ENCODE measurements around the gene APBA2.
"Not testable (repeated sequence)": the region's sequence is repeated elsewhere in the genome, so short reads cannot be mapped to it uniquely, and the experiment has no call there.

The APBA2 gene

DNA sequence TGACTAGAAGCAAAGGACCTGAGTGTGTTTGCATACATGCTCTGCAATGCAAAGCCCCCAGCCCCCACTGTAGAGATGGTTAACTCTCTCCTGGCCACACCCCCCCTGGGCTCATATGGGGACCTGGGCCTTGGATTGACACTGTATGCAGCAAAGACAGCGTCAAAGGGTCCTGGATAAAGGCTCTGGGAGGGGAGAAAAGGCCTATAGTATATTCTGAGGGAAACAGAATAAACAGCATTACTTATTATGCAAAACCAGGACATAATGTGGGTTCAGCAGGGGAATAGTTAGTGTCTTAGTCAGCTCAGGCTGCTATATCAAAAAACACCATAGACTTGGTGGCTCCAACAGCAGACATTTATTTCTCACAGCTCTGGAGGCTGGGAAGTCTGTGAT is 158.7 kb downstream of the APBA2 start:
- no peak for DNase-seq

DNA sequence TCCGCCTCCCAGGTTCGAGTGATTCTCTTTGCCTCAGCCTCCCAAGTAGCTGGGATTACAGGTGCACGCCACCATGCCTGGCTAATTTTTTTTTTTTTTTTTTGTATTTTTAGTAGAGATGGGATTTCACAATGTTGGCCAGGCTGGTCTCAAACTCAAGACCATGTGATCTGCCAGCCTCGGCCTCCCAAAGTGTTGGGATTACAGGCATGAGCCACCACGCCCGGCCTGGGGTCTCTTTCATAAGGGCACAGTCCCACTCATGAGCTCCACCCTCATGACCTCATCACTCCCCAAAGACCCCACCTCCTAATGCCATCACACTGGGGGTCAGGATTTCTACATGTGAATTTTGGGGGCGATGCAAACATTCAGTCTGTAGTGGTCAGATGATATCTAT is 159.4 kb downstream of the APBA2 start:
- not testable (repeated sequence) for DNase-seq

DNA sequence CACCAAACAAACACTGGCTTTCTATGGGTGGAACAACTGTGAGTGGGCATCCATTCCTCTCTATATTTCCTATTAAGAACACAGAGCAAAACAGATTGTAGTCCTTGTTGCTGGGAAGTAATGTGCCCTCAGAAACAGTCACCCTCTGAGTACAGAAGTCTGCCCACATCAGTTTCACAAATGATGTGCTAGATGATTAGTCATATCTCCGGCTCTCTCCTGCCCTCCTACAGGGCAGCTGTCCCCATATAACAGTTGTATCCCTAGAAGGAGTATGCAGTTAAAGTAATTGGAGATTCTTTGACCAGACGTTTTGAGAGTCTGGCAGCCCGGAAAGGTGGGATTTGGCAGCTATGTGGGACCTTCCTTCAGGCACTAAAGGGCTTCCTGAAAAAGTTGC is 159.9 kb downstream of the APBA2 start:
- no peak for DNase-seq

DNA sequence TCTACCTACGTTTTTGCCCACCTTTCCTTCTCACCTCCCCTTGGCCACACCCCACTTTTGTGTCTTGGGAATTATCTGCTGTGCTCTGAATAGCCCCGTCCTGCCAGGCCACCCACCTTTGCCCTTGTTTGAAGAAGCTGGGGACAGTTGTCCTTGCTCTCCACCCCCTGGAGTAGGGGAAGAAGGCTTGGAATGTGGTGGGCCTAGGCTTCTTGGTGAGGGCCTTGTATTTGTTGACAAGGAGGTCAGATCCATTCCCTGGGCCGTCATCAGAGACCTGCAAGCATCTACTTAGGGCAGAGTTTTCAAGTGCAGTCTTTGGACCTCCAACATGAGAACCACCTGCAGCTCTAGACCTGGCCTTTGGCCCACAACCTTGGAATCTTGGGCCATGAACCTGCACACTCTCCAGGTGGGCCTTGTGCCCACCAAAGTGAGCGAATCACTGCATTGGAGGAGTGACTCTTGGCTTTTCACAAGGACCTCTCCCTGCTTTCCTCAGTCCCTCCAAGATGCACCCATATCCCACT is 160.6 kb downstream of the APBA2 start:
- no peak for DNase-seq

DNA sequence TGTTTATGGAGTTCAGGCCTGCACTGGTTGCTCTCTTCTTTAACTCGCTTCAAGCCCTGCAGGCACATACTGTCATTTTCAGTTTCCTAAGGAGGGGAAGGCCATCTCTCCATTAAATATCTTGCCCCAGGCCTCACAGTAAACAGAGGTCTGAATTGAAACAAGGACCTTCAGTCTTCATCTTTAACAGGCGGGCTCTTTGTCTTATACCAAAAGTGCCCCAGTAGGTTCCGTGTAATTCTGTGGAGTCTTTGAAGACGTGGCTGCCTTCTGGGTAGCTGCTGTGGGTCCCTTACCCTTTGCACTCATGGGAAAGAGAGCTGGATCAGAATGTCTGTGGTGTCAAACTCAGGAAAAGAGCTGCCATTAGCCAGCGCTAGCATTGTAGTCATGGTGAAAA is 161.2 kb downstream of the APBA2 start:
- DNase-seq: no peak

DNA sequence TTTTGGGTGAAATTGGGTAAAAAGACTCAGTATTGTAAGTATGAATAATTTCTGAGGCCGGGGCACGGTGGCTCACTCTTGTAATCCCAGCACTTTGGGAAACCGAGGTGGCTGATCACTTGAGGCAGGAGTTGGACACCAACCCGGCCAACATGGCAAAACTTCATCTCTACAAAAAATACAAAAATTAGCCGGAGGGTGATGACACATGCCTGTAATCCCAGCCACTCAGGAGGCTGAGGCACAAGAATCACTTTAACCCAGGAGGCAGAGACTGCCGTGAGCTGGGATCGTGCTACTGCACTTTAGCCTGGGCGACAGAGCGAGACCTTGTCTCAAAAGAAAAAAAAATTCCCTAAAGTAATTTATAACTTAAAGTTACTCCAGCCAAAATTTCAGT is 162.2 kb downstream of the APBA2 start:
- no peak for DNase-seq

DNA sequence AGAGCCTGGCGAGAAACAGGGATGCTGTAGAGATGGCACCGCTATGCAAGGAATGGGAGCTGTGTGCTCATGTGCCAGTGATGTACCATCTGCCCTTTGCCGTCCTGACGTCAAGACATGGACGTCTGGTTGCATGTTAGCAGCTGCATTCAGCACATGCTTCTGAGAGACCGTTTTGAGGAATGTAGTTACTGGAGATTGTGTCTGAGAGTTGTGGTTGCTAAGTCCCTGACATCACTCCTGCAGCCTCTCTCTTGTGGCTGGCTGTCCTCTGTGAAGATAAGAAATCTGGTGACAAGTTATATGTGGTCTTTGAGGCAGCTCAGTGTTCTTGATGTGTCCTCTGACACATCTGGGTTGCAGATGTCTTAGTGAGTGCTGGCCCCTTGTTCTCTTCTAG is 165.1 kb downstream of the APBA2 start:
- DNase-seq: no peak

DNA sequence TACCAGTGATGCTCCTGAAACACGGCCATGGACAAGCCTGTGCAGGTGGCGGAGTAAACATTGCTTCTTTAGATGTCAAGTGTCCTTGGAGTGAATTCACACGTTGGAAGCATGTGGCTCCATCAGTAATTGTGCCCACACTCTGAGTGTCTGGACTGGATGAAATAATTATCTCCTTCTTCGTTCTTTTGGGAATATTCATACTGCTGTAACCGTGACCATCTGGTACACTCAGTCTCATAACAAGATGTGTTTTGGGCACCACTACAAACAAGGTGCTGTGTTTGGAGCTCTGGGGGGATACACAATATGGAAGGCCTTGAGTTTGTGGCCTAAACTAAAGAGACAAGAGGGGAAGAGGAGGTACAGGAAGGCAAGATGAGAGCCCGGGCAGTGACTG is 165.6 kb downstream of the APBA2 start:
- no peak for DNase-seq

DNA sequence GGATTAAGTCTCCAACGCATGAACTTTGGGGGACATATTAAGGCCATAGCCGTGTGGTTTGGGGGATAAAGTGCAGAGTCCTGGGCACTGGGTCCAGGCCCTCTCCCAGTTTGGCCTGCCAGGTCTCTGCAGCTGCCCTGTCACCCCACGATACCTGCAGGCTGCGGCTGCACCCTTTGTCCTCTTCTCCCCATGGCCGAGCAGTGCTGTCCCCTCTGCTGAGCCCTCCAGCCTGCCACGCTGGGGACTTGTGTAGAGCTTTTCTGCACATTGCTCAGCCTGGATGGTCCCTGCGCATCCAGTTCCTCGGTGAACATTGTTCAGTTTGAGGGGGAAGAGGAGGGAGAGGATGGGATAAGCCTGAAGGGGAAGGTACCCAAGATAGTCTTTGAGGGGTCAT is 167.2 kb downstream of the APBA2 start:
- no peak for DNase-seq

DNA sequence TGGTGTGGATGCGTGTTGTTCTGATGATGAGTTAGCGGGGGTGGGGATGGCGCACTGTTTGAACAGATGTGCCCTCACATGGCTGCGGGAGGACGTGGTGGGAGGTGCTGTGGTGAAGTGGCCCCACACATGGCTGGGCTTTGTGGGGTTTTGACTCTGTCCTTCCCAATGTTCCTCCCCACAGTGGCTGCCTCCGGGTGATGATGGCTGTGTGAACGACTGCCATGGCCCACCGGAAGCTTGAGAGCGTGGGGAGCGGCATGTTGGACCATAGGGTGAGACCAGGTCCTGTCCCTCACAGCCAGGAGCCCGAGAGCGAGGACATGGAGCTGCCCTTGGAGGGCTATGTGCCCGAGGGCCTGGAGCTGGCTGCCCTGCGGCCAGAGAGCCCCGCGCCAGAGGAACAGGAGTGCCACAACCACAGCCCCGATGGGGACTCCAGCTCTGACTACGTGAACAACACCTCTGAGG is 167.9 kb downstream of the APBA2 start:
- DNase-seq: no peak

DNA sequence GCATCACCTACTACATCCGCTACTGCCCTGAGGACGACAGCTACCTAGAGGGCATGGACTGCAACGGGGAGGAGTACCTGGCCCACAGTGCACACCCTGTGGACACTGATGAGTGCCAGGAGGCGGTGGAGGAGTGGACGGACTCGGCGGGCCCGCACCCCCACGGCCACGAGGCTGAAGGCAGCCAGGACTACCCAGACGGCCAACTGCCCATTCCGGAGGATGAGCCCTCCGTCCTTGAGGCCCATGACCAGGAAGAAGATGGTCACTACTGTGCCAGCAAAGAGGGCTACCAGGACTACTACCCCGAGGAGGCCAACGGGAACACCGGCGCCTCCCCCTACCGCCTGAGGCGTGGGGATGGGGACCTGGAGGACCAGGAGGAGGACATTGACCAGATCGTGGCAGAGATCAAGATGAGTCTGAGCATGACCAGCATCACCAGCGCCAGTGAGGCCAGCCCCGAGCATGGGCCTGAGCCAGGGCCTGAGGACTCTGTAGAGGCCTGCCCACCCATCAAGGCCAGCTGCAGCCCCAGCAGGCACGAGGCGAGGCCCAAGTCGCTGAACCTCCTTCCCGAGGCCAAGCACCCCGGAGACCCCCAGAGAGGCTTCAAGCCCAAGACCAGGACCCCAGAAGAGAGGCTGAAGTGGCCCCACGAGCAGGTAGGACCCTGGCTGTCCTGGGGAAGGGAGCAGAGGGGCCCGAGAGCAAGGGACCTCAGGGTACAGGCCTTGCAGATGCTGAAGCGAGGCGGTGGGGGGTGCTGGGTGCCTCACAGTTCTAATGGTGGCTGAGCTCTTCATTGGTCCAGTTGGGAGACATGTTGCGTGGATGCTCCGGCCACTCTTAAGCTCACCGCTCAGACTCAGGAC is 168.6 kb downstream of the APBA2 start:
- DNase-seq: no peak

DNA sequence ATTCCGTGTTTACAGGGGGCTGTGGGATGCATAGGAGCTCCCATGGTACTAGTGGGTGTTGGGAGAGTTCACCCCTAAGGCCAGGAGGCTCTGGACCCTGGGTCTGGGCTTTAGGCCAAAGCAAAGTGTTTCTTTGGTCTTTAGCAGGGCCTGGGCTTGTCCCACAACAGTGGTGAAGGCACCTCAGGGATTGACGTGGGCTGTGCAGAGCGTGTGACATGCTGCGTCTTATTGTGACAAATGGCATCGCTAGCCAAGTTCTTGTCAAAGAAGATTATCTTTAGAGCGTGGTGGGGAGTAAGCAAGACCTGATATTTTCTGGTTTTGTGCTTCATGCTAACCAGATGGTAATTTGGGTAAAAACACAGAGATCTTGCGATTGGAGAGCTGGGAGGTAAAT is 170.1 kb downstream of the APBA2 start:
- no peak for DNase-seq

DNA sequence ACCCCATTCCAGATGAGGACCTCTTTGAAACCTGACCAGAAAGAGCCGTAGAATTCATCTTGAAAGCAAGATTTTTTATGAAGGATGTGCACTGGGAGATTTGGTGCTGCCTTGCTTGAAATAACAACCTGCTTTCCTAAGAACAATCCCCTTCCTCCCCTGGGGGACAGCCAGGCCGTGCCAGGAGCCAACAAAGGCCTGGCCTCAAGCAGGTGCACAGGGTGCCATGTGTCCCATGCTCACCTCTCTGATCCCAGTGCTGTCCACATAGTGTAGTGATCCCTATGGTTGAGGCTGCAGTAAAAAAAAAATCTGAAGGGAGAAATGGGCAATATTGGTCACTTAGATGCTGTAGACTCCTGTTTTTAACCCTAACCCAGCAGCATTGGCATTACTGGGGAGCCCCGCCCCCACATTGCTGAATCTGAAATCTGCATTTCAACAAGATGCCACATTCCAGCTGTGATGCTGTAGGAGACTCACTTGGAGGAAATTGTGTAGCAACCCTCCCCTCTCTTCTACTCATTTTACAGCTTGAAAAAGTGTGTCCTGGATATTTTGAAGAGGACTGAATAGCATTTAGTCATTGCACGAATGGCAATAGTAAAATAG is 171.2 kb downstream of the APBA2 start:
- DNase-seq: no peak

DNA sequence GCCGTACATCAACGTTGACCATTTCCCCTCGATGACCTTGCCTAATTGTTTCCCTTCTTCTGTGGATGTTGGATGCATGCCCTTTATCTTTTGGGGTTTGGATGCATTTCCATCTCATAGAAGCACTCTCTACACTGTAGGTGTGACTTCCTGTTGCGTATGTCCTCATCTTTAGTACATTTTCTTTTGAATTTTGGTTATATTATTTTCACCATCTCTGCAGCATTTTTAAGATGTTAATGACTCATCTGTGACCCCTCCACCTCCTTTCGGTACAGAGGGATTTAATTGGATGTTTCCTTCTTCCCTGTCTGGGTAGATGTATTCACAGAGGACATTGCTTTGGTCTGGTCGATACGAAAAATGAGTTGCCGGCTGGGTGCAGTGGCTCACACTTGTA is 172.1 kb downstream of the APBA2 start:
- DNase-seq: no peak

DNA sequence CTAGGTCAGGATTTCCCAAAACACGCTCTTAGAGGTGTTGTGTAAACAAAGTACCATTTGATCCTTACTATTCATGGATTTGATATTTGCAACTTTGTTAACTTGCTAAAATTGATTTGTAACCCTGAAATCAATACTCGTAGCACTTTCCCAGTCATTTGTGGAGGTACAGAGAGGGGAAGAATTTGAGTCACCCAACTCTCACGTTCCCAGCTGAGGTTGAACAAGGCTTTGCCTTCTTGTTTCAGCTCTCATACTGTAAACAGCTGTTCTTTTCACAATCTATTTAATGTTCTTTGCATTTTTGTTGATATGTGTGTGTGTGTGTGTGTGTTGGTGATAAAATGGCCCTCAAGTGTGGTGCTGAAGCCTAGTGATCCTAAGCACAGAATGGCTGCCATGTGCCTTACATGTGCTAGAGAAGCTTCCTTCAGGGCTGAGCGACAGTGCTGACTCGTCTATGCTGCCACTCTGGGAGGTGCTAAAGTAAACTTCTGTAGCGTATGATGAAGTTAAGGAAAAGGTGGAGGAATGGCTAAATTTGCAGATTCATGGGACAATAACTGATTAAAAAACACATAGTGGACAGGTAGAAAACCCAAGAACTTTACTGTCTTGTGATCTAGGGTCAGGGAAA is 173.2 kb downstream of the APBA2 start:
- DNase-seq: no peak

DNA sequence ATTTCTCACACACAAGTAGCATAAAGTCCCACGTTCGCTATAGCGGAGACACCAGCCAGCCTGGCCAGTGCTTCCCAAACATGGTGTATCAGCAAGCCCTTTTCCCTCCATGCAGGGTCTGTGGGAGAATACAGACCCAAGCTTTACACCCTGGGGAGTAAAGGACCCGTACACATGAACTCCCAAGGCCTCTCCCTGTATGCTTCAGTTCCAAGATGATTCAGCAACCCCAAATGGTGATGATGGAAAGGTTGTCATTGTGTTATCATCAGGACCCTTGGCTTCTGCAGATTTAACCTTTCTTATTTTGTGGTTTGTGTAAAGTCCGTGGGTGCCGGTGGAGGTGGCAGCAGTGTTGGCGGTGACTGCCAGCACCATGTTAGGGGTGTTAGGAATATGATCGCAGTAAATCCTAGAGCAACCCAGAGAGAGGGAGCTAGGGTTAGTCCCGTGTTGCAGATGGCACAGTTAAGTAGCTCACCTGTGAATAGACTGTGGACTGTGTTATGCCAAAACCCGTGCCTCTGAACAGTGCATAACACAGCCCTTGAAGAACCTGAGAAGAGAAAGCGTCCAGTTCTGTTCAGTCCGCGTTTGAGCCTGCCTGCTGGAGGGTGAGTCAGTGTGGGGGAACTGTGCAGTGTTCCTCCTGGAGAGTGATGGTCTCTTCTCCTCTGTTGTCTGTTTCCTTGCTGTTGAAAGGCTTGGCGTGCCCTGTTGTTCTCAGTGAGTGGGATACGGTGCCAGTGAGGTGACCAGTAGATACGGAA is 174.3 kb downstream of the APBA2 start:
- DNase-seq: no peak

DNA sequence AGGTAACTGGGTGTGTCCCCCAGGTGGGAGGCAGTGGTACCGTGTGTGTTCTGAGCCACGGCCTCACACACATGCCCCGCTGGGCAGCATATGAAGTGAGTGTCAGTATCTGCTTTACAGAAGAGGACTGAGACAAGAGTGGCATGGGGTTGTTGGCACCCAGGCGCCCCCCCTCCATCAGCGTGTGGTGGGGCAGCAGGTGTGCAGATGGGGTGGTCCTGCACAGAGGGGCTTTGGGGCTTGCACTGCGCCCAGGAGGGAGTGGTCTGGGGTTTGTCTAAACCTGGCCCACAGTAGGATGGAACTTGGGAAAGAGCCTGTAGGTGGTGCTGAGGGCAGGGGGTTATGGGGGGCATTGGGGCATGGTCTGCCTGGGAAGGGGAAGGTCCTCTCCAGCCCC is 176.0 kb downstream of the APBA2 start:
- DNase-seq: no peak

DNA sequence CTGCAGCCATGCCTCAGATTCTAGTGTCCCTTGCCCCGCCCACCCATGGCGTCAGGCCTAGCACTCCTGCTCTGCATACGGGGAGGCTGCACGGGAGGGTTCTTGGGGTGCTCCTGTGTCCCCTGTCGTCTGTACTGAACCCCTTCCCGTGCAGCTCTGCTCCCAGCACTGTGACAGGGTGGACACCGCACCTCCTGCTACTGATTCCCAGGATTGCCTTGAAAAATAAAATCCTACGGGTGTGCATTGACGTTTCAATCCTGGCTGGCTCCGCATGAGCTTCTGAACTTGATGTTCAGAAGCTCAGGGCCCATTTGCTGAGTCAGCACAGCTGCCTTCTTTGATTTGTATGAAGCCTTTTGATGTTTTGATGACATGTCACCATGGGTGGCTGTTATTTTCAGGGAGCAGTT is 176.4 kb downstream of the APBA2 start:
- DNase-seq: no peak

DNA sequence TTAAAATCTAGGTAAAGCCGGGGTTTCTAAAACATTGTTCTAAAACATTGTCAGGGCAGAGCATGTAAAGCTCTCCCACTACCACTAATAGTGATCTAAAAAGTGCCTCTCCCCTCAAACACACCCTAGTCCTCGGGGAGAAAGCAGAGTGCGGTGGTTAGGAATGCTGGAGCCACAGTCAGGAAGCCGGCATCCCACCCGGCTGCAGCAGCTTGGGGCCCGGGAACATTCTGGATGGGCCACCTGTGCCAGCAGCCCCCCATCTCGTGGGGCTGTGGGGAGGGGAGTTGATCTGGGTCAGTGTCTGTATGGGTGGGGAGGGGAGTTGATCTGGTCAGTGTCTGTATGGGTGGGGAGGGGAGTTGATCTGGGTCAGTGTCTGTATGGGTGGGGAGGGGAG is 176.9 kb downstream of the APBA2 start:
- DNase-seq: no peak

DNA sequence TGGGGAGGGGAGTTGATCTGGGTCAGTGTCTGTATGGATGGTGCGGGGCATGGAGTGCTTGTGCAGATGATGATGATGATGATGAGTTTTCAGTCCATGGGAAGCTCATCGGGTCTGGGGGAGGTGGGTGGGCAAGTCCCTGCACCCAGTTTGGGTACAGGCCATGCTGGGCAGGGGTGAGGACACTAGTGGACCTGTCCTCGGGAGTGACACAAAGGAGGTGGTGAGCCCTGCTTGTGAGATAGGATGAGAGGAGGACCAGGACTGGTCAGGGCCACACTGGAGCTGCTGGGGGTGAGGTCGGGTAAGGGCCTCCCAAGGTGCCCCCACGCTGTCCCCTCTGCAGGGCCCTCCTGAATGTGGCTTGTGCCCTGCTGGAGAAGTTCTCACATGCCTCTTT is 177.9 kb downstream of the APBA2 start:
- no peak for DNase-seq

DNA sequence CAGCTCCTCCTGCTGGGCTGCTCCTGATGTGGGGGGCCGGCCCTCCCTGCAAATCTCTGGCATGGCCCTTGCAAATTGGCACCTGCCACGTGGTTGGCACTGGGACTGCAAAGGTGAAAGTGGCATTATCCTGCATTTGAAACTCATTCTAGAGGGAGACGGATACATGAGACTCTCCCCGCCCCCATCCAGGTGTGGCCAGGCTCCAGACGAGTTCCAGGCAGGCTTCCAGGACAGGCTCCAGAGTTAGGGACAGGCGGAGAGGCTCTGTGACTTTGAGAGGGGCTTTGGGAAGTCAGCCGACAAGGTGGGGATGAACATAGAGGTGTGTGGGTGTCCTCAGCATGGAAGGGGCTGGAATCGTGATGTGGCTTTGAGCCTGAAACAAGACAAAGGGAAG is 178.5 kb downstream of the APBA2 start:
- no peak for DNase-seq

DNA sequence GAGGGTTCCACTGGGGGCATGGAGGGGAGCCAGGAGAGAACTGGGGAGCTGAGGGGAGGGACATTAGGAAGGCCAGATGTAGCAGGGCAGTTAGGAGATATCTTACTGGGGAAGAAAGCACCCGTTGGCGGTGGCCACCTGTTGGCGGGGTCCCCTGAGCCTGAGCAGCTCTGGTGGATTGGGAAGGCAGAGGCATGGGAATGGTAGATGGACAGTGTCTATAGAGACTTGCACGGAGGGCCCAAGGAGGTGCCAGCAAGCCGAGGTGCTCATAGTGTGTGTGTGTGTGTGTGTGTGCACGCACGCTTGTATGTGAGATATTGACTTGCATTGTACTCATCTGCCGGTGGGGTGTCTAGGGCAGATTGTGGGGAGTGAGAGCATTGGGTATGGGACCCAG is 179.0 kb downstream of the APBA2 start:
- DNase-seq: no peak

DNA sequence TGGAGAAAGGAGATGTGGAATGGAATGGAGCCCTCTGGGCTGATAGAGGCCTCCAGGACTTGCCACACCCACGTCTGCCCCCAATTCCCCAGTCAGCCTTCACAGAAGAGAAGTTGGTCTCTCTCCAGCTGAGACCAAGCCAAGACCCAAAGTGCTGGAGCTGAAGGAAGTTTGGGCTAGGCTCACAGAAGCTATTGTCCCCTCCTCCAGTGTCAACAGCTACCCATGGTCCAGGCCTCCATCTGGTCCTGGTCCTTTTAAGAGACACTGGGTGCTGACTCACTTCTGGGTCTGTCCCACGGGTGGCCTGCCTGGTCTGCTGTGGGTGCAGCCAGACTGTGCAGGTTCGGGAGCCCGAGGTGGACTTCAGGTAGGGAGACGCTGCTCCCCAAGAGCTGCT is 179.8 kb downstream of the APBA2 start:
- no peak for DNase-seq
